GM19468 (cell line): ENCODE results near the gene PTPRN2.
"Not testable (repeated sequence)": the region's sequence is repeated elsewhere in the genome, so short reads cannot be mapped to it uniquely, and the experiment has no call there.

Experiments used
- ATAC-seq: cut with Tn5 transposase; IDR thresholded peaks from one replicate; pipeline ENCODE4 v1.9.1; 2021; ENCODE audit warnings: mild to moderate bottlenecking, moderate library complexity, moderate number of reproducible peaks; ENCODE audit not compliant: unreplicated experiment; ENCODE audit errors: extremely low read depth

PTPRN2 gene

GRCh38 chr7:157666530-157667040, 921.0 kb downstream of the PTPRN2 start:
- ATAC-seq, result no peak

GRCh38 chr7:157665634-157665988, 922.0 kb downstream of the PTPRN2 start:
- ATAC-seq, result not testable (repeated sequence)

GRCh38 chr7:157664871-157665633, 922.6 kb downstream of the PTPRN2 start:
- ATAC-seq, result no peak

GRCh38 chr7:157664034-157664433, 923.6 kb downstream of the PTPRN2 start:
- no peak for ATAC-seq

GRCh38 chr7:157662981-157663716, 924.5 kb downstream of the PTPRN2 start:
- ATAC-seq, result no peak

- ATAC-seq, result no peak
Measured at GRCh38 chr7:157662110-157662791, 925.4 kb downstream of the PTPRN2 start.

- ATAC-seq, result no peak
Measured at GRCh38 chr7:157661611-157661975, 926.0 kb downstream of the PTPRN2 start.

GRCh38 chr7:157660971-157661610, 926.5 kb downstream of the PTPRN2 start:
- ATAC-seq, result no peak

- ATAC-seq, result no peak
Measured at GRCh38 chr7:157658851-157659412, 928.7 kb downstream of the PTPRN2 start.

- no peak for ATAC-seq
Measured at GRCh38 chr7:157657741-157658740, 929.6 kb downstream of the PTPRN2 start.

GRCh38 chr7:157656195-157656769, 931.3 kb downstream of the PTPRN2 start:
- no peak for ATAC-seq

- ATAC-seq, result no peak
Measured at GRCh38 chr7:157654350-157654749, 933.3 kb downstream of the PTPRN2 start.

- ATAC-seq, result no peak
Measured at GRCh38 chr7:157653827-157654207, 933.8 kb downstream of the PTPRN2 start.

- ATAC-seq, result no peak
Measured at GRCh38 chr7:157652954-157653826, 934.4 kb downstream of the PTPRN2 start.

GRCh38 chr7:157652161-157652953, 935.3 kb downstream of the PTPRN2 start:
- no peak for ATAC-seq

- no peak for ATAC-seq
Measured at GRCh38 chr7:157651366-157652160, 936.1 kb downstream of the PTPRN2 start.
